Loucy (cell line): ENCODE results near the gene DPYSL4.

ENCODE experiments used
- EZH2phosphoT487 ChIP-seq: fragments of 200-600 bp; IDR thresholded peaks from 2 replicates; pipeline ENCODE4 v1.6.1; 2018; ENCODE audit warnings: antibody characterized with exemption, mild to moderate bottlenecking, moderate library complexity, borderline replicate concordance
- TF ChIP-seq, protein P1 (sequence below): fragments of 200-600 bp; sonication (generic); conservative IDR thresholded peaks from 2 replicates; pipeline ENCODE4 v1.5.1; 2014; ENCODE audit warnings: mild to moderate bottlenecking, antibody characterized with exemption, low read length

GRCh38 chr10:132185601-132186487, 904 bp upstream of the DPYSL4 start:
- TF ChIP-seq, protein P1, sequence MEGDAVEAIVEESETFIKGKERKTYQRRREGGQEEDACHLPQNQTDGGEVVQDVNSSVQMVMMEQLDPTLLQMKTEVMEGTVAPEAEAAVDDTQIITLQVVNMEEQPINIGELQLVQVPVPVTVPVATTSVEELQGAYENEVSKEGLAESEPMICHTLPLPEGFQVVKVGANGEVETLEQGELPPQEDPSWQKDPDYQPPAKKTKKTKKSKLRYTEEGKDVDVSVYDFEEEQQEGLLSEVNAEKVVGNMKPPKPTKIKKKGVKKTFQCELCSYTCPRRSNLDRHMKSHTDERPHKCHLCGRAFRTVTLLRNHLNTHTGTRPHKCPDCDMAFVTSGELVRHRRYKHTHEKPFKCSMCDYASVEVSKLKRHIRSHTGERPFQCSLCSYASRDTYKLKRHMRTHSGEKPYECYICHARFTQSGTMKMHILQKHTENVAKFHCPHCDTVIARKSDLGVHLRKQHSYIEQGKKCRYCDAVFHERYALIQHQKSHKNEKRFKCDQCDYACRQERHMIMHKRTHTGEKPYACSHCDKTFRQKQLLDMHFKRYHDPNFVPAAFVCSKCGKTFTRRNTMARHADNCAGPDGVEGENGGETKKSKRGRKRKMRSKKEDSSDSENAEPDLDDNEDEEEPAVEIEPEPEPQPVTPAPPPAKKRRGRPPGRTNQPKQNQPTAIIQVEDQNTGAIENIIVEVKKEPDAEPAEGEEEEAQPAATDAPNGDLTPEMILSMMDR, result no peak
- no peak for TF ChIP-seq EZH2phosphoT487
